Embryonic facial prominence (tissue), 1 donor: ENCODE data around the gene PRSS36.
A peak's percentile ranks its signal among the peaks of the same experiment; 100 is the strongest.

ENCODE experiments used
- DNase-seq: peaks from one replicate; pipeline ENCODE4 v3.0.0-alpha.2; 2016; ENCODE audit errors: extremely low spot score

PRSS36 gene

DNA sequence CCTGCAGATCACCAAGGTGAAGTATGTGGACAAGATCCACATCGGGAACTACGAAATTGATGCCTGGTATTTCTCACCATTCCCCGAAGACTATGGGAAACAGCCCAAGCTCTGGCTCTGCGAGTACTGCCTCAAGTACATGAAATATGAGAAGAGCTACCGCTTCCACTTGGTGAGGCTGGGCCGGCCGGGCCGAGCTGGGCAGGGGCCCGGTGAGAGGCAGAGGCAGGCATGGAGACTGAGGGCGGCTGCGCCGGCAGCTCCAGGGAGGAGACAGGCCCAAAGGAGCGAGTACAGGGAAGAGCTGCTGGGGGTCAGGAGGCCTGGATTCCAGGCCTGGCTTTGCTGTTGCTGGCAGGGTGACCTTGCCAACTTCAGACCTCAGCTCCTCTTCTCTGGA, 22.7 kb downstream of the PRSS36 start:
- DNase-seq, result no peak

DNA sequence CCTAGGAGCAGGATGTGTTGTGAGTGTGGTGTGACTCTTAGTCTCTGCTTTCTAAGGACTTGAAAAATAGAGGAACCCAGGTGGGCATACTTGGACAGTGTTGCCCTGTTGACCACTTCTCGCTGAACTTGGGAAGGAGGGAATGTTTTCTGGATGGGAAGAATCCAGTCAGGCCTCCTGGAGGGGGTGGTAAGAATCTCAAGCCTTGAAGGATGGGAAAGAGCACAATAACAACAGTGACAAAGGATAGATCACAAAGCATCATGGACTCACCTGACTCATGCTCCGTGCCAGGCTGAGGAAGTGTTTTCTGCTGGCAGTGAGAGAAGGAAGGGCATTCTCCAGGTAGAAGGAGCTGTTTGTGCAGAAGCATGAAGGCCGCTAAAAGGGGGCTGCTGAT, 24.0 kb downstream of the PRSS36 start:
- no peak for DNase-seq

DNA sequence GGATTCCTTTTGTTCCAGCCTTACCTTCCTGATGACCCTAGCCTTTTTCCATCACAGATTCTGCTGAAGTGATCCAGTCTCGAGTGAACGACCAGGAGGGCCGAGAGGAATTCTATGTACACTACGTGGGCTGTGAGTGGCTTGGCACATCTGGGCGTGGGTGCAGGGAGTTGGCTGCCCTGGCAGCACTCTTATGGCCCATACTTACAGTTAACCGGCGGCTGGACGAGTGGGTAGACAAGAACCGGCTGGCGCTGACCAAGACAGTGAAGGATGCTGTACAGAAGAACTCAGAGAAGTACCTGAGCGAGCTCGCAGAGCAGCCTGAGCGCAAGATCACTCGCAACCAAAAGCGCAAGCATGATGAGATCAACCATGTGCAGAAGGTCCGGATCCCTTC, 29.7 kb downstream of the PRSS36 start:
- no peak for DNase-seq

DNA sequence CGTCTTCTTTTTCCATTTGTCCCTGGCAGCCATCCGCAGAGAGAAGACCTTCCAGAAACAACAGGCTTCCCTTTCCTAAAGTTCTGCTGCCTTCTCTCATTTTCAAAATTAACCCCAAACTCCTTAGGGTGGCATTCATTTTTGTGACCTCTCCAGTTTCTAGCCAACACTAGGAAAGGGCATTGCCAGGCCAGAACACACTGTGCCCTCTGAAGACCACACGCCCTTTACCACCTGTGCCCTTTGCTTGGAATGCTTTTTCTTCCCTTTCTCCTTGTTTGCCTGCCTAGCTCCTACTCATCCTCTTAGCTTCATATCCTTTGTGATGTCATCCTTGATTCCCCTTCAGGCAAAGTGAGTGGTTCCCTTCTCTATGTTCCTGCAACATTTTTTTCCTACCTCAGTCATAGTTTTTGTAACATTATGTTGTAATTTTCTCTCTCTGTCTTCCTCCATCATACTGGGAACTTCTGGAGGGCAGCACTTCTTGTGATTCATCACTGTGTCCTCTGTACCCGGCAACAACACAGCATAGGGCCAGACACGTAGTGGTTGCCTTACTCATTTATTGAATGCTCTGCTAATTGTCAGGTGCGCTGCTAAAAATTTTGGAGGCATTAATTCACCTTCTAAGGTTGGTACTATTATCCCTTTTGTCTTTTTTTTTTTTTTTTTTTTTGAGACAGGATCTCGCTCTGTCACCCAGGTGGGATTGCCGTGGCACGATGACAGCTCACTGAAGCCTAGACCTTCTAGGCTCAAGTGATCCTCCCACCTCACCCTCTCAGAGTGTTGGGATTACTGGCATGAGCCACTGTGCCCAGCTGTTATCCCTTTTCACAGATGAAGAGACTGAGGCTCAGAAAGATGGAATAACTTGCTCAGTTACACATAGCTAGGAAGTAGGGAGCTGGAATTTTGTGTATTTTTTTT, 31.4 kb downstream of the PRSS36 start:
- no peak for DNase-seq

DNA sequence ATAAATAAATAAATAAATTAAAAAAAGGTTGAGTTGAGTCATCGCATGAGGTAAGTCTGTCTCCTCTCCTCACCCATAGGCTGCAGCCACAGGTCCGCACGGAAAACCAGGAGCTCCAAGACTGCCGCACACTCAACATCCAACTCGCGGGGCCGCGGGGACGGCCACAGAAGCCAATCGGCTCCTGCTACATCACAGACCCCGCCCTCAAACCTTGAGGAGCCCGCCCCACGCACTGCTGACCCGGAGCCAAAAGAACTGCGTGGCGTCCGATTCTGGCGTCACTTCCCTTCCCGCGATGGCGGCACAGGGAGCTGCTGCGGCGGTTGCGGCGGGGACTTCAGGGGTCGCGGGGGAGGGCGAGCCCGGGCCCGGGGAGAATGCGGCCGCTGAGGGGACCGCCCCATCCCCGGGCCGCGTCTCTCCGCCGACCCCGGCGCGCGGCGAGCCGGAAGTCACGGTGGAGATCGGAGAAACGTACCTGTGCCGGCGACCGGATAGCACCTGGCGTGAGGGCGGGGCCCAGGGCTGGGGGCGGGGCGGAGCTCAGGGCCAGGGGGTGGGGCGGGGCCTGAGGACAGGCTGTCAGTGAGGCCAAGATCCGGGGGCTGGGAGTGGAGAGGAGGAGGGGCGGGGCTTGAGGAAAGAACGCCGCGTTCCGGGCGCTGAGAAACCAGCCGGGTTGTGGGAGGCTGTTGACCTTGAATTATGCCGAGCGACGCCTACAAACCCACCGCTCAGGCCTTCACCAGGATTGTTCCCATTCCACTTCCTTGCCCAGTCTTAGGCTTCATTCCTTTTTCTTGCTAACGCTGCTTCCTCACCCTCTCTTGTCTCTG, 32.3 kb downstream of the PRSS36 start, which contains the start of gene KAT8:
KAT8 (plus strand) TSS at position 281 of the 839 bp plus-strand sequence; CDS start at position 299, 18 bp downstream.
- DNase-seq, result peak; percentile 96

DNA sequence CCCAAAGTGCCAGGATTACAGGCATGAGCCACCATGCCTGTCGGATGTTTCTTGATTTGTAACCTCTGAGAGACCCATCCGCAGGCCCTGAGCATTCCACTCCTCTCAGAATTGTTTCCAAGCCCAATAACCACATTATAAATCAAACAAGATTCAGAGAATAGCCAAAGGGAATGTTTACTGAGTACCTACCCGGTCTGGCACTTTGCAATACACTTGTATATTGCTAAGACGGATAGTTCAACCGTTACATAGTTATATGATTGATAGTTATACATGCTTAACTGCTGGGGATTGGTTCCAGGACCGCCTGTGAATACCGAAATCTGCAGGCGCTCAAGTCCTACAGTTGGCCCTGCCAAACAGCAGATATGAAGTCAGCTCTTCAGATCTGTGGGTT, 35.4 kb downstream of the PRSS36 start:
- no peak for DNase-seq

DNA sequence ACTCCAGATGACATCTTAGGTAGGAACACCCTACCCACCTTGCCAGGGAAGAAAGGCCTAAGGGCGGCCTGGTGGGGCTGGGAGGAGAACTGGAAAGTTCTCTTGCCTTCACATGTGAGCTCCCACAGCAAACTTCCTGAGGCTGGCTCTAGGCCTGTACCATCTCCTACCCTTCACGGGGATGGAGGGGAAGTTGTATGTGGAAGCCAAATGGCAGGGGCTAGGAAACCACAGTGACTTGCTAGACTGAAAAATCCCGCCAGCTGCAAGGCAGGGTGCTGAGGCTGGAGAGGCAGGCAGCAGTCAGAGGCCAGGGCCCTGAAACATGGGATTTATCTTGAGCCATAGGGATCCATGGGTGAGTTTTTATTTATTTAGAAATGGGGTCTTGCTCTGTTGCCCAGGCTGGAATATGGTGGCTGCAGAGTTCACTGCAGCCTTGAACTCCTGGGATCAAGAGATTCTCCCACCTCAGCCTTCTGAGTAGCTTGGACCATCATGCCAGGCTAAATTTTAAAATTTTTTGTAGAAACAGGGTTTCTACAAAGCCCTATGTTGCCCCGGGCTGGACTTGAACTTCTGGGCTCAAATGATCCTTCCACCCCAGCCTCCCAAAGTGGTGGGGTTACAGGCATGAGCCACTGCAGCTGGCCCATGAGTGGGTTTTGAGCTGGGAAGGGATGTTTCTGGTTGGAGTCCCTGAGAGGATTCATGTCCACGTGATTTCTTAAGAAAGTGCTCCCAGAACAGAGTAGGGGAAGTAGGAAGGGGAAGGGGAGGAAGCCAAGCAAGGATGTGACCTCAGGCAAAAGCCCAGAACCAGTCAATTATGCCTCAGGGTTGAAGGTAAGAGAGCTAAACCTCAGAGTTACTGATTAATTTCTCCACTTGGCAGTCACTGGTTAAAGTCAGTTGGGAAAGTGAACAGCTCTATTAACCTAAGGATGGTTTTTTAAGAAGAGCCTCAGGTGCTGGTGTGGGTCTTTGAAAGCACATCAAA, 36.4 kb downstream of the PRSS36 start:
- no peak for DNase-seq

DNA sequence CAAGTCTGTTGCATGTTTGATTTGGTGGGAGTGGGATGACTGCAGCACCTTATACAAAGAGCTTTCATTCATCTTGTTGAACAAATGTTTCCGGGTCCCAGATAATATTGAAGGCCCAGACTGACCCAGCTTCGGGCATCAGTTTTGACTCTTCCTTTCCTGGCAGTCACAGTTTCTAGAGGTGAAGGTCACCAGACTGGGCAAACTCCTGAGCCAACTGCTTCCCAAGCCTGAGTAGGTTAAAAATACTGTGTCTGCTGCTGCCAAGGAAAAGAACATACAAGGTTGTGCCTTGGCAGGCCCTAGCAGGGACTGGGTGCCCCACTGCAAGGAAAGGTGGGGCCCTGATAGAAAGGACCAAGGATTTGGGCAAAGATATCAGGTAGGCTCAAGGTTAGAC, 37.2 kb downstream of the PRSS36 start:
- no peak for DNase-seq

DNA sequence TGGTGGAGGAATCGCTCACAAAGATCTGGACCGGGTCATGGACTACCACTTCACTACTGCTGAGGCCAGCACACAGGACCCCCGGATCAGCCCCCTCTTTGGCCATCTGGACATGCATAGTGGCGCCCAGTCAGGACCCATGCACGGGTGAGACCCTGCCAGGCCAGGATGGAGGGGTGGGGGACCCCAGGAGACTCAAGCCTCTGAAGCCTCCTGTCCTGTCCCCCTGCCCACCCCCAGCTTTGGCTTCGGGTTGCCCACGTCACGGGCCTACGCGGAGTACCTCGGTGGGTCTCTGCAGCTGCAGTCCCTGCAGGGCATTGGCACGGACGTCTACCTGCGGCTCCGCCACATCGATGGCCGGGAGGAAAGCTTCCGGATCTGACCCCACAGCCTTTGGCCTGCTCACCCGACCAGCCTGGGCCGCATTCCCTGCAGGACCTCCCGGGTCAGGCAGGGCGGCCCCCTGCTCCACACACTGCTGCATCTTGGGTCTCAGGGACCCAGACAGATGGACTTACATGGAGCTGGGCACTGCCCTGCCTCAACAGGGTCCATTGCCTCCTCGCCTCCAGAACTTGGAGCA, 37.9 kb downstream of the PRSS36 start:
- DNase-seq, result no peak

DNA sequence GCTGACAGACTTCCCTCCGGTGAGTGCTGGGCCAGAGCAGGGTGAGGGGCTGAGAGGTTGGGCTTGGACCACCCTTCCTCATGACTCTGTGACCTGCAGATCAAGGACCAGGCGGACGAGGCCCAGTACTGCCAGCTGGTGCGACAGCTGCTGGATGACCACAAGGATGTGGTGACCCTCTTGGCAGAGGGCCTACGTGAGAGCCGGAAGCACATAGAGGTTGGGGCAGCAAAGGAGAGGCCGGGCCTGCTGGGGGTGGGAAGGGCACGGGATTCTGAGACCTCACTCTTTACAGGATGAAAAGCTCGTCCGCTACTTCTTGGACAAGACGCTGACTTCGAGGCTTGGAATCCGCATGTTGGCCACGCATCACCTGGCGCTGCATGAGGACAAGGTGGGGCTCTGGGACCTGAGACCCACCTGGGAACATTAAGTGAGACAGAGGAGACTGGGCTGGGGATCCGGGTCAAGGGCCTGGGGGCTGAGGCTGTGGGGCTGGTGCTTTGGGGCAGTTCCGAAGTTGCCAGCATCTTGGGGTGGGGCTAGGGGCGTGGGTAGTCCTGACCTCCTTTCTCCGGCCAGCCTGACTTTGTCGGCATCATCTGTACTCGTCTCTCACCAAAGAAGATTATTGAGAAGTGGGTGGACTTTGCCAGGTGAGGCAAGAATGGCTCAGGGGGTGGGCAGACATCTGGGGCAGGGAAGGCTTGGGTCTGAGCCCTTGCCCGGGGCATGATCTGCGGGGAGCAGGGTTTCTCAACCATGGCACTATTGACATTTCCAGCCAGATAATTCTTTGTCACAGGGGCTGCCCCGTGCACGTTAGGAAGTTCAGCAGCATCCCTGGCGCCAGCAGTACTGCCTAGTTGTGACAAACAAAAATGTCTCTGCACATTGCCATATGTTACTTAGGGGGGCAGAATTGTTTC, 39.5 kb downstream of the PRSS36 start:
- DNase-seq, result no peak

DNA sequence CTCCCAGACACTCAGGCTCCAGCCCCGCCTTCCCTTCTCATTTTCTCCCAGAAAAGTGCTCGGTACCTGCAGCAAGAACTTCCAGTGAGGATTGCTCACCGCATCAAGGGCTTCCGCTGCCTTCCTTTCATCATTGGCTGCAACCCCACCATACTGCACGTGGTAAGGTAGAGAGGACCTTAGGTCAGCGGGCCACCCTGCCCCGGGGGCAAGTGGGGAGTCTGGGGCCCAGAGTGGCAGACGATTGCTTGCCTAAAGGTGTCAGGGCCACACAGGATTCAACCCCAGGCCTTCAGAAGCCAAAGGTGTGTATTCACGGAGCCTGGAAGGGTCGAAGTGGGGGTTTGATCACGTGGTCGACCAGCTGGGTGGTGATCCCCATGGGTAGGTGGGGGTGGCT, 40.2 kb downstream of the PRSS36 start:
- no peak for DNase-seq

DNA sequence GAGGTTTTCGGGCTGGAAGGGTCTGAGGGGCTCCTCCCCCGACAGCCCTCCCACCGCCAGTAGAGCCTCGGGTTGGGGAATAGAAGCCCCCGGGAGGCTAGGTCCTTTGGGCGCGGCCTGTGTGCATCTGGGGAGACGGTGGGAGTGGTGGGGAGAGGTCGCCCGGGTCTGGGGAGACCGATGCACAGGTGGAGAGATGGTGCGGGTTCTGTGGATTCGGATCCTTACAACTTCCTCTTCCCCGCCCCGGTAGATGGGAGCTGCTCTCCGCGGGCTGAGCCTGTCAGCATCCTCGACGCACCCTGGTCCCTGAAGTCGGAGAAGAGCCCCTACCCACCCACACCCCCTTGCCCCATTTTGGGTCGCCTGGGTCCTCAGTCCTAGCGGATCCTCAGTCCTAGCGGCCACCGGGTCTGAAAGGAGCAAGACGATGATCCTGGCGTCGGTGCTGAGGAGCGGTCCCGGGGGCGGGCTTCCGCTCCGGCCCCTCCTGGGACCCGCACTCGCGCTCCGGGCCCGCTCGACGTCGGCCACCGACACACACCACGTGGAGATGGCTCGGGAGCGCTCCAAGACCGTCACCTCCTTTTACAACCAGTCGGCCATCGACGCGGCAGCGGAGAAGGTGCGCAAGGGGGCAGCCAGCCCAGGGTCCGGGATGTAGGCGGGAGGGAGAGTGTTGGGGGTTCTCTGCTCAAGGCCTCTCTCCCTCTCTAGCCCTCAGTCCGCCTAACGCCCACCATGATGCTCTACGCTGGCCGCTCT, 40.9 kb downstream of the PRSS36 start:
- no peak for DNase-seq

DNA sequence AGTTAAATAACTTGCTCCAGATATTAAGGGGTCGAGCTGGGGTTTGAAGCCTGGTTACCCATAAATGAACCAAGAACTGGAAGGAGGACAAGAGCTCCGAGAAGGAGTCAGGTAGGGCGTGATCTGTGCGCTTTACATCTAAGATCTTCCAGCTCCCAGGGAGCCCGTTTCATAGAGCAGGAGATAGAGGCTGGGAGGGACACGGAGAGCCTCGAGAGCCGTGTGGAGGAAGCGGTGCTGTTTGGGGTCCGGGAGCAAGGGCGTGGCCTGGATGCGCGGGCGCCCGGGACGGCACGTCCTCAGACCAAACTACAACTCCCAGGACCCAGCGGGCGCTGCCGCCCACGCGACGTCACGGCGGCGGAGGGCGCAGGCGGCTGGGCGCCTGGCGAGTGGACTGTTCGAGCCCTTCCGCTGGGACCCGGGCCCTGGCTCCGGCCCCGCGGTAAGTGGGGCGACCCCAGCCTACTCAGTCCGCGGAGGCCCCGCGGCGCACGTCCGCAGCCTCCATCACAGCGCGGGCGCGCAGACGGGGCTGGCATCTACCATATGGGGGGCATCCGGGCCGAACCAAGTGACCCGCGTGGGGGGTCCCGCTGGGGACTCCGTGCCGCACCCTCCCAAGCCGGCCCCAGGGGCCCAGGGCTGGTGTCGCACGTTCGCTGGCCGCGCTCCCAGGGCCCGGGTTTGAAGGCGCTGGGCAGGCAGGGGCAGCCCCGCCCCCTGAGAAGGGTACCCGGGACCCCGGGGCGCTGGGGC, 41.7 kb downstream of the PRSS36 start, which contains the start of gene BCKDK:
BCKDK (plus strand) TSS at position 352 of the 759 bp plus-strand sequence. CDS start 838 bp downstream, outside the sequence.
- no peak for DNase-seq

DNA sequence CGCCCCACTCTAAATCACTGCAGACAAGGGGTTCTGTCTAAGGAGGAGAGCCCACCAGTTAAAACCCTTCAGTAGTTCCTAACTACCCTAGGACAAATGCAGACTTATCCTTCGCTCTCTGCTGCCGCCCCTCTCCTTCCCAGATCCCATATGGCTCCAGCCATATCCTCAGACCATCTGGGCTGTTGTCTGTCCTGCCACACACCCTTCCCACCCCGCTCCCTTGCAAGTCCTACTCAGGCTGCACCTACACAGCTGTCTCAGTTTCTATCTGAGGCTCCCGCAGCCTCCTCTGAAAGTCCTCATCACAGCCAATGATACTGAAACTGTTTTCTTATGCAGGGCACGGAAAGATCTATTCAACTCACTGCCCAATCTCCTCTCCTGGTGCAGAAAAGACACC, 42.4 kb downstream of the PRSS36 start:
- no peak for DNase-seq

DNA sequence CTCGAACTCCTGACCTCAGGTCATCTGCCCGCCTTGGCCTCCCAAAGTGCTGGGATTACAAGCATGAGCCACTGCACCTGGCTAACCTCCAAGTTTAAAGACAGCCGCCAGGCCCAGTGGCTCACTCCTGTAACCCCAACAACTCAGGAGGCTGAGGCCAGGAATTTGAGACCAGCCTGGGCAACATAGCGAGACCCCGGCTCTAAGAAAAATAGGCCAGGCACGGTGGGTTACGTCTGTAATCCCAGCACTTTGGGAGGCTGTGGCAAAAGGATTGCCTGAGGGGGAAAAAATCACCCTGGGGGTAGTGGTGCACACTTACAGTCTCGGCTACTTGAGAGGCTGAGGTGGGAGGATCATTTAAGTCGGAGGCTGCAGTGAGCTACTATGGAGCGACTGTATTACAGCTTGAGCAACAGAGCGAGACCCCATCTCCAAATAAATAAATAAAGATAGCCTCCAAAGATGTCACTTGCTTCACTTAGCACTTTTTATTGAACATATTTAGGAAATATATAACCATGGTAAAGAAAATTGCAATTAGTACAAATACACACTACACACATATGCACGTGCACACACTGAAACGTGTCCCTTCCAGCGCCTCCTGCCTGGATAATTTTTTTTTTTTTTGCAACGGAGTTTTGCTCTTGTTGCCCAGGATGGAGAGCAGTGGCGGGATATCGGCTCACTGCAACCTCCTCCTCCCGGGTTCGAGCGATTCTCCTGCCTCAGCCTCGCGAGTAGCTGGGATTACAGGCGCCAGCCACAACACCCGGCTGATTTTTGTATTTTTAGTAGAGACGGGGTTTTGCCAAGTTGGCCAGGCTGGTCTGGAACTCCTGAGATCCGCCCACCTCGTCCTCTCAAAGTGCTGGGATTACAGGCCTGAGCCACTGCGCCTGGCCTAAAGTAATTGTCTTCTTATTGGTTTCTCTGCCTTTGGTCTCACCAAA, 43.1 kb downstream of the PRSS36 start:
- no peak for DNase-seq

DNA sequence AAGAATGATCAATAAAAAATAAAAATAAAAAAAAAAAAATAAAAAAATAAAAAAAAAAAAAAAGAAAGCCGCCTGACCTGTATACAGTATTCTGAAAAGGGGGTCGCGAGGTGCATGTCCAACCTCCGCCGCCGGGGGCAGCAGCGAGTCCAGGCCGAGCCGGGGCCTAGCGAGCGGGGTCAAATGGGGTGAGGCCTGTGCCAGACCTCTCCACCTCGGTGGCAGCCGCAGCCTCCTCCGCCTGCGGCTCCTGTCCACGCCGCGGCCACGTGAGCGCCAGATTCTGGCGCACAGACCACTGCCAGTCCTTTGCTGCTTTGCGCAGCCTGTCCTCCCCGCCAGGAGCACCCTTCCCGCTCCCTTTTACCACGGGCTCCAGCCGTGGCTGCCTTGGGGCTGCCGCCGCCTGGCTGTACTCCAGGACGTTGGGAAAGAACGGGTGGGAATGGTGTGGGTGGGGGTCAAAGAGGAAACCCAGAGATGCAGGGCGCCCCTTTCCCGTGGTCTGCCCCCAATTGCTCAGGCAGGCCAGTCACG, 44.1 kb downstream of the PRSS36 start:
- no peak for DNase-seq
